ENCODE measurements around the gene RSPO4. TPM values are rescaled to one million over a fixed set of nuclear protein-coding genes. Genes with fewer than 3 reads are reported as not detected.
A peak's percentile ranks its signal among the peaks of the same experiment; 100 is the strongest.

RSPO4 gene
- total and polyA plus RNA-seq, 2 experiments from 2014 or later = 2.8 to 4.5 TPM

DNA sequence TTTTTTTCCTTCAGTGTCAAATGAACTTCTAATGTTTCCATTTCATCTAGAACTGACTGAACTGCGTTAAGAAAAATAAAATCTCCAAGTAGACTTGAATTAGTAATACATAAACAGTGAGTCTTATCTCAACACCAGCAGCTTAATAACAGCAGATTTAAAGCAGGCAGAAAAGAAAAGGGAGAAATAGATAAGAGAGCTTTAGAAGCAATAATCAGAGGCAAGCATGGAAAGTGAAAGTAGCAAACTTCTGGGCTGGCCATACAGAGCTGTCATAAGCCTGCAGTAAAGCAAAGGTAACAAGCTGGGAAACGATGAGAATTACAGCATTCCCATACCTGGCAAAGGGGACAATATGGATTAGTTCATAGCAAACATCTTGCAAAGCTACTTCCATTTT lies 69.1 kb downstream of the RSPO4 start (continued):
- TF ChIP-seq EZH2 (IDR thresholded peaks at IDR 0.05; ENCODE audit: low read depth, unreplicated experiment) = no peak
- TF ChIP-seq STAT1 (IDR thresholded peaks at IDR 0.05; ENCODE audit: unreplicated experiment) = no peak
- no peak for TF ChIP-seq EZH2phosphoT487 (IDR thresholded peaks at IDR 0.05; ENCODE audit: unreplicated experiment)
- no peak for TF ChIP-seq NANOG (IDR thresholded peaks at IDR 0.05; ENCODE audit: borderline replicate concordance)
- TF ChIP-seq, protein P1, sequence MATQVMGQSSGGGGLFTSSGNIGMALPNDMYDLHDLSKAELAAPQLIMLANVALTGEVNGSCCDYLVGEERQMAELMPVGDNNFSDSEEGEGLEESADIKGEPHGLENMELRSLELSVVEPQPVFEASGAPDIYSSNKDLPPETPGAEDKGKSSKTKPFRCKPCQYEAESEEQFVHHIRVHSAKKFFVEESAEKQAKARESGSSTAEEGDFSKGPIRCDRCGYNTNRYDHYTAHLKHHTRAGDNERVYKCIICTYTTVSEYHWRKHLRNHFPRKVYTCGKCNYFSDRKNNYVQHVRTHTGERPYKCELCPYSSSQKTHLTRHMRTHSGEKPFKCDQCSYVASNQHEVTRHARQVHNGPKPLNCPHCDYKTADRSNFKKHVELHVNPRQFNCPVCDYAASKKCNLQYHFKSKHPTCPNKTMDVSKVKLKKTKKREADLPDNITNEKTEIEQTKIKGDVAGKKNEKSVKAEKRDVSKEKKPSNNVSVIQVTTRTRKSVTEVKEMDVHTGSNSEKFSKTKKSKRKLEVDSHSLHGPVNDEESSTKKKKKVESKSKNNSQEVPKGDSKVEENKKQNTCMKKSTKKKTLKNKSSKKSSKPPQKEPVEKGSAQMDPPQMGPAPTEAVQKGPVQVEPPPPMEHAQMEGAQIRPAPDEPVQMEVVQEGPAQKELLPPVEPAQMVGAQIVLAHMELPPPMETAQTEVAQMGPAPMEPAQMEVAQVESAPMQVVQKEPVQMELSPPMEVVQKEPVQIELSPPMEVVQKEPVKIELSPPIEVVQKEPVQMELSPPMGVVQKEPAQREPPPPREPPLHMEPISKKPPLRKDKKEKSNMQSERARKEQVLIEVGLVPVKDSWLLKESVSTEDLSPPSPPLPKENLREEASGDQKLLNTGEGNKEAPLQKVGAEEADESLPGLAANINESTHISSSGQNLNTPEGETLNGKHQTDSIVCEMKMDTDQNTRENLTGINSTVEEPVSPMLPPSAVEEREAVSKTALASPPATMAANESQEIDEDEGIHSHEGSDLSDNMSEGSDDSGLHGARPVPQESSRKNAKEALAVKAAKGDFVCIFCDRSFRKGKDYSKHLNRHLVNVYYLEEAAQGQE (IDR thresholded peaks at IDR 0.05; ENCODE audit: unreplicated experiment) = no peak
- TF ChIP-seq CTCF (conservative IDR thresholded peaks at IDR 0.05; ENCODE audit: low read depth in 2 of 2) = no peak
- TF ChIP-seq ZNF114 (CRISPR knock-in tag; IDR thresholded peaks at IDR 0.05) = no peak

GRCh38 chr20:931401-931800 lies 70.7 kb downstream of the RSPO4 start:
- peak; percentile 61 for DNase-seq (ENCODE audit: low spot score)
- Mint-ChIP-seq H3K27me3 (ENCODE audit: insufficient read depth, low read depth, poor library complexity) (no peaks in the 10 kb centered on the region), H3K4me1 (peaks cover 3% of the 10 kb centered on the region; the same call in 2 of the 3 replicates), H3K4me3 (no peak overlapping the region), H3K9me3 (peaks cover 53% of the 10 kb centered on the region), H3K27ac (no peak overlapping the region), H3K36me3 (ENCODE audit: low read depth) (peaks cover 13% of the 10 kb centered on the region)
- ATAC-seq = no peak
- Histone ChIP-seq H3K79me2 (replicated peaks; ENCODE audit: insufficient read depth) (no peaks in the 10 kb centered on the region), H3K4me3 (no peak overlapping the region), H3F3A (replicated peaks; ENCODE audit: low read depth) (no peaks in the 10 kb centered on the region), H2AFZ (no peak overlapping the region), H3K36me3 (ENCODE audit: insufficient read depth) (peaks cover 15% of the 10 kb centered on the region), H4K20me1 (replicated peaks; ENCODE audit: insufficient read depth) (no peaks in the 10 kb centered on the region), H3K4me2 (no peak overlapping the region), H3K27me3 (ENCODE audit: insufficient read depth) (no peaks in the 10 kb centered on the region), H3K4me1 (ENCODE audit: insufficient read depth) (no peaks in the 10 kb centered on the region), H3K27ac (ENCODE audit: low read depth) (no peak overlapping the region), H3K9me2 (ENCODE audit: insufficient read depth) (0 out of 2 replicates have a peak, but pooled peaks cover 2% of the 10 kb centered on the region)
- TF ChIP-seq, protein P1 (IDR thresholded peaks at IDR 0.05; ENCODE audit: unreplicated experiment) = no peak
- TF ChIP-seq EZH2 (IDR thresholded peaks at IDR 0.05; ENCODE audit: low read depth, unreplicated experiment) (no peak), CTCF (conservative IDR thresholded peaks at IDR 0.05; ENCODE audit: low read depth in 2 of 2) (no peak)

All from GM23338 (cell line).